ENCODE data around the gene EPB41L2. TPM values are rescaled to one million over a fixed set of nuclear protein-coding genes. Genes with fewer than 3 reads are reported as not detected.

EPB41L2 gene
- 13.5 and 19.4 TPM in 2 replicates for total RNA-seq

GRCh38 chr6:131063028-131063763 lies at the start of gene EPB41L2:
Gene EPB41L2, minus strand, starts transcription at chr6:131063245. Its CDS starts 106,760 bp downstream, at chr6:130956485.

GRCh38 chr6:130827247-130828149 lies 235.5 kb downstream of the EPB41L2 start, which contains the start of gene SMLR1:
Gene SMLR1, plus strand, starts transcription at chr6:130827406. Its CDS starts 8 bp downstream, at chr6:130827414.

Other genes starting within 250 kb of the EPB41L2 start
- not detected in 2 replicates for gene SMLR1, start 235.8 kb downstream of the EPB41L2 start, total RNA-seq
- 3.0 and 8.5 TPM in 2 replicates for gene AKAP7, start 72.2 kb upstream of the EPB41L2 start, total RNA-seq